ENCODE measurements around the gene MIOX. TPM values are rescaled to one million over a fixed set of nuclear protein-coding genes. Genes with fewer than 3 reads are reported as not detected.

Gene MIOX
- total RNA-seq, 1 experiment from 2014 or later, result 0.39 TPM

DNA sequence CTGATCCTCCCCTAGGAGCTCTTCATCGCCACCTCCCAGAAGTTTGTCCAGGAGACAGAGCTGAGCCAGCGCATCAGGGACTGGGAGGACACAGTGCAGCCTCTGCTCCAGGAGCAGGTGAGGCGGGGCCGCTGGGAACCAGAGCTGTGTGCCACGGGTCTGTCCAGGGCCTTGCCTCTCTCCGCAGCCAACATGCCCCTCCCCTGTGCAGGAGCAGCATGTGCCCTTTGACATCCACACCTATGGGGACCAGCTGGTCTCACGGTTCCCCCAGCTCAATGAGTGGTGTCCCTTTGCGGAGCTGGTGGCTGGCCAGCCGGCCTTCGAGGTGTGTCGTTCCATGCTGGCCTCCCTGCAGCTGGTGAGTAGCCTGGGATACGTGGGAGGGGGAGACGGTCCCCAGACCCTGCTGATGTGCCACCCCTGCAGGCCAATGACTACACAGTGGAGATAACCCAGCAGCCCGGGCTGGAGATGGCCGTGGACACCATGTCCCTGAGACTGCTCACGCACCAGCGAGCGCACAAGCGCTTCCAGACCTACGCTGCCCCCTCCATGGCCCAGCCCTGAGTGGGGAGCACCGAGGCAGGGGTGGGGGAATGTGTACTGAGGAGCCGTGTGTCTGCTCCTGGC, 36.3 kb downstream of the MIOX start:
- POLR2A ChIA-PET, result no interaction called here
- no peak overlapping the region; the same call in 1 of the 2 replicates for H3K27ac ChIP-seq (ENCODE audit: low read depth, low read length)
- no peaks in the 10 kb centered on the region for H4K20me1 ChIP-seq (ENCODE audit: insufficient read depth)
- no peak for DNase-seq (ENCODE audit: low read depth, low spot score)
- peaks cover 25% of the 10 kb centered on the region for H3K79me2 ChIP-seq (ENCODE audit: insufficient read depth, low read length)
- RAD21 ChIA-PET (ENCODE audit: low non-redundant PET in 1 of 2, low total read pairs in 2 of 2, uncharacterized antibody in 2 of 2, unreplicated experiment in 2 of 2), result no interaction called here
- peaks cover 0 to 24% of the 10 kb centered on the region in 2 experiments; a peak in 2 of 4 replicates for H3K36me3 ChIP-seq (ENCODE audit: control insufficient read depth in 1 of 2, insufficient read depth in 2 of 2, low read length in 2 of 2)
- H3K4me2 ChIP-seq (ENCODE audit: low read length), result no peak overlapping the region
- H3K9me3 ChIP-seq (ENCODE audit: control insufficient read depth in 1 of 2, insufficient read depth in 1 of 2, low read depth in 1 of 2, low read length in 2 of 2), result no peaks in the 10 kb centered on the region
- H3K4me1 ChIP-seq (ENCODE audit: control insufficient read depth in 1 of 2, insufficient read depth in 2 of 2, low read length in 2 of 2), result peaks cover 13 to 38% of the 10 kb centered on the region in 2 experiments; a peak in 3 of 4 replicates
- H3K9me2 ChIP-seq (ENCODE audit: insufficient read depth), result no peaks in the 10 kb centered on the region
- ATAC-seq, result no peak
- no peaks in the 10 kb centered on the region for H3K27me3 ChIP-seq (ENCODE audit: insufficient read depth, low read length)
- intact Hi-C loops (cut with micrococcal nuclease), result no loop called here
- TF ChIP-seq, protein P1, sequence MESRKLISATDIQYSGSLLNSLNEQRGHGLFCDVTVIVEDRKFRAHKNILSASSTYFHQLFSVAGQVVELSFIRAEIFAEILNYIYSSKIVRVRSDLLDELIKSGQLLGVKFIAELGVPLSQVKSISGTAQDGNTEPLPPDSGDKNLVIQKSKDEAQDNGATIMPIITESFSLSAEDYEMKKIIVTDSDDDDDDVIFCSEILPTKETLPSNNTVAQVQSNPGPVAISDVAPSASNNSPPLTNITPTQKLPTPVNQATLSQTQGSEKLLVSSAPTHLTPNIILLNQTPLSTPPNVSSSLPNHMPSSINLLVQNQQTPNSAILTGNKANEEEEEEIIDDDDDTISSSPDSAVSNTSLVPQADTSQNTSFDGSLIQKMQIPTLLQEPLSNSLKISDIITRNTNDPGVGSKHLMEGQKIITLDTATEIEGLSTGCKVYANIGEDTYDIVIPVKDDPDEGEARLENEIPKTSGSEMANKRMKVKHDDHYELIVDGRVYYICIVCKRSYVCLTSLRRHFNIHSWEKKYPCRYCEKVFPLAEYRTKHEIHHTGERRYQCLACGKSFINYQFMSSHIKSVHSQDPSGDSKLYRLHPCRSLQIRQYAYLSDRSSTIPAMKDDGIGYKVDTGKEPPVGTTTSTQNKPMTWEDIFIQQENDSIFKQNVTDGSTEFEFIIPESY (IDR thresholded peaks at IDR 0.05; ENCODE audit: extremely low read depth, insufficient replicate concordance, low read length), result no peak
- TF ChIP-seq POLR2AphosphoS5 (IDR thresholded peaks at IDR 0.05; ENCODE audit: low read depth, low read length), result no peak
- no peak for TF ChIP-seq JUND (IDR thresholded peaks at IDR 0.05)
- TF ChIP-seq EGR1 (IDR thresholded peaks at IDR 0.05; ENCODE audit: low read depth), result no peak
- TF ChIP-seq ZFX (IDR thresholded peaks at IDR 0.05), result no peak
- TF ChIP-seq RAD21 (IDR thresholded peaks at IDR 0.05; ENCODE audit: low read depth), result no peak
- TF ChIP-seq, protein P2, sequence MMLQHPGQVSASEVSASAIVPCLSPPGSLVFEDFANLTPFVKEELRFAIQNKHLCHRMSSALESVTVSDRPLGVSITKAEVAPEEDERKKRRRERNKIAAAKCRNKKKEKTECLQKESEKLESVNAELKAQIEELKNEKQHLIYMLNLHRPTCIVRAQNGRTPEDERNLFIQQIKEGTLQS (IDR thresholded peaks at IDR 0.05), result no peak
- TF ChIP-seq ELF1 (IDR thresholded peaks at IDR 0.05; ENCODE audit: borderline replicate concordance, low read depth), result no peak
- TF ChIP-seq, protein P3, sequence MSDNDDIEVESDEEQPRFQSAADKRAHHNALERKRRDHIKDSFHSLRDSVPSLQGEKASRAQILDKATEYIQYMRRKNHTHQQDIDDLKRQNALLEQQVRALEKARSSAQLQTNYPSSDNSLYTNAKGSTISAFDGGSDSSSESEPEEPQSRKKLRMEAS (IDR thresholded peaks at IDR 0.05), result no peak
- no peak overlapping the region for H3K4me3 ChIP-seq (replicated peaks in 1 of 2; ENCODE audit: low read depth in 1 of 2, low read length in 2 of 2)
- BruUV-seq (replicated peaks), result TSS peak; percentile 32
- H3K9ac ChIP-seq (ENCODE audit: low read length), result no peak overlapping the region
- H2AFZ ChIP-seq (ENCODE audit: low read depth, low read length, poor library complexity, severe bottlenecking), result no peak overlapping the region
- CTCF ChIA-PET, result no interaction called here
